ENCODE measurements around the gene RNF208.

The RNF208 gene

GRCh38 chr9:137222190-137223077 lies at the start of gene RNF208:
TSS of gene RNF208 (minus strand) at chr9:137222240. CDS start at chr9:137221212, 1,028 bp downstream.
- no peak for TF ChIP-seq CTCF (IDR thresholded peaks at IDR 0.05; ENCODE audit: low read depth, low read length, missing control alignments)
- no peak for DNase-seq (ENCODE audit: low read depth)

GRCh38 chr9:137271696-137272076 lies 49.6 kb upstream of the RNF208 start:
- no peak for DNase-seq (ENCODE audit: low read depth)
- TF ChIP-seq CTCF (IDR thresholded peaks at IDR 0.05; ENCODE audit: low read depth, low read length, missing control alignments) = no peak

More at GRCh38 chr9:137222190-137223077, at the start of gene RNF208:
- peak within 1 kb of the TSS; percentile 61 for H3K4me3 ChIP-seq (ENCODE audit: low read depth, low read length)

GRCh38 chr9:137270929-137271695 lies 49.1 kb upstream of the RNF208 start:
- no peak for DNase-seq (ENCODE audit: low read depth)
- no peak for TF ChIP-seq CTCF (IDR thresholded peaks at IDR 0.05; ENCODE audit: low read depth, low read length, missing control alignments)
- H3K4me3 ChIP-seq (ENCODE audit: low read depth, low read length) = no peak overlapping the region

More at GRCh38 chr9:137271696-137272076, 49.6 kb upstream of the RNF208 start:
- H3K4me3 ChIP-seq (ENCODE audit: low read depth, low read length) = no peak overlapping the region

- TF ChIP-seq CTCF (IDR thresholded peaks at IDR 0.05; ENCODE audit: low read depth, low read length, missing control alignments) = no peak
- peak; percentile 48 for DNase-seq (ENCODE audit: low read depth)
- H3K4me3 ChIP-seq (ENCODE audit: low read depth, low read length) = peak overlapping the region; percentile 13
Observed at GRCh38 chr9:137269231-137269772, 47.3 kb upstream of the RNF208 start.

GRCh38 chr9:137268538-137269201 lies 46.6 kb upstream of the RNF208 start:
- no peak for TF ChIP-seq CTCF (IDR thresholded peaks at IDR 0.05; ENCODE audit: low read depth, low read length, missing control alignments)
- H3K4me3 ChIP-seq (ENCODE audit: low read depth, low read length) = peak overlapping the region; percentile 13

GRCh38 chr9:137267933-137268355 lies 45.9 kb upstream of the RNF208 start:
- no peak overlapping the region for H3K4me3 ChIP-seq (ENCODE audit: low read depth, low read length)
- TF ChIP-seq CTCF (IDR thresholded peaks at IDR 0.05; ENCODE audit: low read depth, low read length, missing control alignments) = no peak
- DNase-seq (ENCODE audit: low read depth) = no peak

More at GRCh38 chr9:137268538-137269201, 46.6 kb upstream of the RNF208 start:
- DNase-seq (ENCODE audit: low read depth) = no peak

Measured in GM12864 (cell line).